HepG2 (cell line): Measurements from ENCODE around the gene PIGW. TPM values are rescaled to one million over a fixed set of nuclear protein-coding genes. Genes with fewer than 3 reads are reported as not detected.

Experiments
- ATAC-seq: fragments of 200-7000 bp; cut with Tn5 transposase; 3 replicates; pipeline ENCODE4 v1.9.1; 2020; ENCODE audit warnings: mild to moderate bottlenecking, moderate library complexity
- BruUV-seq: library from RNA; stranded (reverse); fragments of 400-500 nt; replicated peaks from 2 replicates; lab custom pipeline; 2021; lab: Mats Ljungman, UMichigan
- CTCF ChIA-PET: fragments of 300-600 bp; formaldehyde crosslinking; extraction: SDS; loops from one replicate; lab custom pipeline; 2021; ENCODE audit warnings: low total read pairs, inconsistent platforms, low intra/inter-chr PET ratio; lab: Yijun Ruan, JAX
- POLR2A ChIA-PET: fragments of 350-600 bp; sonication (Branson Sonifier 250); formaldehyde crosslinking; loops from one replicate; lab custom pipeline; 2020; ENCODE audit warnings: antibody characterized with exemption, inconsistent platforms; lab: Yijun Ruan, JAX
- DNase-seq: peaks from one replicate; pipeline ENCODE4 v3.0.0-alpha.2; 2015; ENCODE audit warnings: low spot score
- FAIRE-seq: peaks from 3 replicates; lab custom pipeline; 2011; peaks lifted over from hg19 to GRCh38; lab: Jason Lieb, UNC
- H2AFZ ChIP-seq: one replicate; pipeline ENCODE4 v1.6.1; 2011; ENCODE audit warnings: low read length, inconsistent platforms
- H3K27ac ChIP-seq: fragments of 300-600 bp; 3 replicates; pipeline ENCODE4 v1.8.0; 2011; ENCODE audit warnings: mixed run types, mild to moderate bottlenecking, mixed read lengths, low read length, inconsistent platforms; ENCODE audit not compliant: insufficient read depth; ENCODE audit errors: extremely low read length
- H3K27me3 ChIP-seq, 2 experiments: fragments of 200-600 bp in 1 of 2; 2 replicates in 1 of 2; 3 replicates in 1 of 2; pipeline versions ENCODE4 v1.6.0 to v1.8.0; 2011; ENCODE audit warnings: low read length in 2 of 2, mild to moderate bottlenecking in 2 of 2, moderate library complexity in 2 of 2, inconsistent platforms in 1 of 2; ENCODE audit not compliant: insufficient read depth in 2 of 2, control insufficient read depth in 1 of 2
- H3K36me3 ChIP-seq, 2 experiments: fragments of 200-600 bp in 1 of 2; replicated peaks in 1 of 2; 2 replicates in 1 of 2; 3 replicates in 1 of 2; pipeline versions ENCODE4 v1.5.1 to v1.8.0; 2011; ENCODE audit warnings: low read length in 2 of 2, inconsistent platforms in 1 of 2; ENCODE audit not compliant: insufficient read depth in 2 of 2, control insufficient read depth in 1 of 2
- H3K4me1 ChIP-seq: 2 replicates; pipeline ENCODE4 v1.5.1; 2012; ENCODE audit warnings: low read length, inconsistent platforms; ENCODE audit not compliant: insufficient read depth
- H3K4me2 ChIP-seq: 2 replicates; pipeline ENCODE4 v1.6.0; 2011; ENCODE audit warnings: low read depth, low read length, inconsistent platforms
- H3K4me3 ChIP-seq, 3 experiments: fragments of 200-600 bp in 1 of 3; sonication (generic), shearing (Covaris generic) in 1 of 3; replicated peaks in 1 of 3; 2 replicates each; pipeline ENCODE4 v1.5.1; 2011 to 2016; ENCODE audit warnings: low read length in 3 of 3, inconsistent platforms in 2 of 3, low read depth in 2 of 3, mild to moderate bottlenecking in 2 of 3, control low read depth in 1 of 3, mixed read lengths in 1 of 3; ENCODE audit not compliant: insufficient read depth in 1 of 3
- H3K79me2 ChIP-seq: one replicate; pipeline ENCODE4 v1.6.1; 2011; ENCODE audit warnings: low read length, inconsistent platforms; ENCODE audit not compliant: insufficient read depth
- H3K9ac ChIP-seq: 2 replicates; pipeline ENCODE4 v1.6.0; 2011; ENCODE audit warnings: mild to moderate bottlenecking, low read depth, low read length, inconsistent platforms; ENCODE audit not compliant: insufficient read depth
- H3K9me3 ChIP-seq: 2 replicates; pipeline ENCODE4 v1.5.1; 2012; ENCODE audit warnings: mild to moderate bottlenecking, low read length
- H4K20me1 ChIP-seq: 2 replicates; pipeline ENCODE4 v1.6.0; 2011; ENCODE audit warnings: inconsistent platforms, mild to moderate bottlenecking, low read length, moderate library complexity; ENCODE audit not compliant: insufficient read depth
- AGO2 ChIP-seq: fragments of 200-400 bp; formaldehyde crosslinking; optimal IDR thresholded peaks from 2 replicates; pipeline ENCODE3; 2017; ENCODE audit warnings: mild to moderate bottlenecking, low read depth, low read length, moderate library complexity
- KAT2B ChIP-seq: fragments of 150-350 bp; IDR thresholded peaks from 2 replicates; pipeline ENCODE4 v1.6.1; 2014; ENCODE audit warnings: low read depth, low read length, borderline replicate concordance
- MTA1 ChIP-seq: sonication (generic); formaldehyde crosslinking; IDR thresholded peaks from 2 replicates; pipeline ENCODE4 v1.4.0; 2020; ENCODE audit warnings: missing genetic modification reagents, mild to moderate bottlenecking, borderline replicate concordance
- SOX5 ChIP-seq: IDR thresholded peaks from 2 replicates; pipeline ENCODE4 v1.6.1; 2016; ENCODE audit warnings: borderline replicate concordance
- ZNF446 ChIP-seq: sonication (generic); formaldehyde crosslinking; IDR thresholded peaks from 2 replicates; pipeline ENCODE4 v1.5.0; 2020; ENCODE audit warnings: mild to moderate bottlenecking, missing genetic modification reagents
- WGBS: methylation state at CpG from one replicate; pipeline ENCODE4 v1.1.6; 2017; ENCODE audit warnings: low lambda C conversion rate; 5-methylcytosine and 5-hydroxymethylcytosine counted together
- in situ Hi-C: cut with HindIII; loops from 2 replicates; pipeline ENCODE4 v1.10.0; 2017; ENCODE audit warnings: low pct_unique_long_range_greater_than_20kb; ENCODE audit not compliant: extremely low pct_ligation_motif_present
- intact Hi-C: fragments of 100-400 bp; cut with micrococcal nuclease; formaldehyde crosslinking; loops from one replicate; pipeline ENCODE4 v1.10.0; 2022; ENCODE audit not compliant: unreplicated experiment
- polyA plus RNA-seq, 8 experiments: library from polyadenylated mRNA; depleted of rRNA in 3 of 8; stranded (reverse) in 7 of 8; unstranded in 1 of 8; fragments of >200 nt; fragmentation: Illumina TruSeq in 4 of 8; extraction: Trizol in 4 of 8; gene quantifications; 2 replicates each; pipeline versions ENCODE4 v1.2.1 to v1.2.3, GENCODE V29; 2011 to 2016; ENCODE audit warnings: low read depth in 4 of 8, missing spikeins in 1 of 8, mixed read lengths in 1 of 8; ENCODE audit not compliant: insufficient read depth in 1 of 8
- total RNA-seq, 5 experiments: library from RNA; depleted of rRNA; stranded (reverse); fragments of >200 nt; fragmentation: Illumina TruSeq; extraction: Trizol; gene quantifications; 2 replicates each; pipeline ENCODE4 v1.2.3, GENCODE V29; 2016; ENCODE audit warnings: low read depth in 1 of 5
- TF ChIP-seq, protein P1 (sequence below): sonication (generic); formaldehyde crosslinking; conservative IDR thresholded peaks from 2 replicates; pipeline ENCODE4 v1.4.0; 2020; ENCODE audit warnings: mild to moderate bottlenecking, missing genetic modification reagents, moderate library complexity

PIGW gene
- total and polyA plus RNA-seq, 2 of the 13 experiments (the other 11 are each of a cell fraction or from before 2014, with no cell fraction given): 9.0 to 24.0 TPM

DNA sequence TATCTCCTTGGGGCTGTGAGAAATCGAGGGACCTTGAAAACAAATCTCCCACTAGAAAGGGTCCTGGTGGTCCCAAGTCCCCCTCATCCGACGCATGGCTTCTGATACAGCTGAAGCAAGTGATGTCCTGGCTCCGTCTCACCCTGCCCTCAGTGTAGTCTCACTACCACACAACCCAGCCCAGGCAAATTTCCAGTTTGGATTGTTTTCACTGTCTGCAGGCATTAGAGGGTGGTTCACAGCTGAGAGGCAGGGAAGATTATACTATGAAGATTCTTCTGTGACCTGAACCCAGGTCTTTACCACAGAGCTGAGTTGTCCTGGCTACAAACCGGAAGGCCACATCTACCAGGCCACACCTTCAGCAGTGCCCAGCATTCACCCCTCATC, 30.6 kb upstream of the PIGW start:
- Histone ChIP-seq H3K36me3 (peaks cover 26 to 52% of the 10 kb centered on the region in 2 experiments), H2AFZ (no peak overlapping the region), H3K9ac (no peak overlapping the region), H4K20me1 (no peaks in the 10 kb centered on the region), H3K27ac (no peak overlapping the region), H3K9me3 (no peaks in the 10 kb centered on the region)
- intact Hi-C loops: no loop called here
- no peak for ATAC-seq
- CTCF ChIA-PET: no interaction called here
- DNase-seq: no peak
- TF ChIP-seq AGO2 (peak; percentile 0), KAT2B (no peak)
- TF ChIP-seq, all 625 proteins: peak for 1
- BruUV-seq: no TSS peak
- 100% methylated on average over 3 of the region's 5 CpGs for WGBS
- no peaks in the 10 kb centered on the region for H3K79me2 ChIP-seq
- no peak for FAIRE-seq
- in situ Hi-C loops: no loop called here
- no peak overlapping the region for H3K4me2 ChIP-seq
- H3K27me3 ChIP-seq: no peaks in the 10 kb centered on the region
- peaks cover 18% of the 10 kb centered on the region for H3K4me1 ChIP-seq
- POLR2A ChIA-PET: no interaction called here
- no peak overlapping the region for H3K4me3 ChIP-seq

DNA sequence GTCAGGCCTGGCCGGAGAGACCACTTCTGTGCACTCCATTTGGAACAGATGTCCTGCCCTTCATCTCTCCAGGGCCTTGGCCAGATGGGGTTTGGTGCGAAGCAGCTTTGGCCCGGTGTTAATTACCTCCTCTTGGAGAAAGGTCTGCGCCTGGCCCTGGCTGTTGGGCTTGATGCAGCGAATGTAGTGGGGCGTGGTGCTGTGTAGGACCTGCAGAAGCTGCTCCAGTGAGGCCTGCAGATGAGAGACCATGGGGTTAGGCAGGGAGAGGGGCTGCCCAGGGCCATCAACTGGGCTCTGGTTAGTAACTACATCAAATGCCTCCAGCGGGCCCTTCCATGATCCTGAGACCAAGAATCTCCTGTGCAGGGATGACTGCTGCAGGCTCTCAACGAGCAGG, 29.6 kb upstream of the PIGW start:
- TF ChIP-seq, protein P1, sequence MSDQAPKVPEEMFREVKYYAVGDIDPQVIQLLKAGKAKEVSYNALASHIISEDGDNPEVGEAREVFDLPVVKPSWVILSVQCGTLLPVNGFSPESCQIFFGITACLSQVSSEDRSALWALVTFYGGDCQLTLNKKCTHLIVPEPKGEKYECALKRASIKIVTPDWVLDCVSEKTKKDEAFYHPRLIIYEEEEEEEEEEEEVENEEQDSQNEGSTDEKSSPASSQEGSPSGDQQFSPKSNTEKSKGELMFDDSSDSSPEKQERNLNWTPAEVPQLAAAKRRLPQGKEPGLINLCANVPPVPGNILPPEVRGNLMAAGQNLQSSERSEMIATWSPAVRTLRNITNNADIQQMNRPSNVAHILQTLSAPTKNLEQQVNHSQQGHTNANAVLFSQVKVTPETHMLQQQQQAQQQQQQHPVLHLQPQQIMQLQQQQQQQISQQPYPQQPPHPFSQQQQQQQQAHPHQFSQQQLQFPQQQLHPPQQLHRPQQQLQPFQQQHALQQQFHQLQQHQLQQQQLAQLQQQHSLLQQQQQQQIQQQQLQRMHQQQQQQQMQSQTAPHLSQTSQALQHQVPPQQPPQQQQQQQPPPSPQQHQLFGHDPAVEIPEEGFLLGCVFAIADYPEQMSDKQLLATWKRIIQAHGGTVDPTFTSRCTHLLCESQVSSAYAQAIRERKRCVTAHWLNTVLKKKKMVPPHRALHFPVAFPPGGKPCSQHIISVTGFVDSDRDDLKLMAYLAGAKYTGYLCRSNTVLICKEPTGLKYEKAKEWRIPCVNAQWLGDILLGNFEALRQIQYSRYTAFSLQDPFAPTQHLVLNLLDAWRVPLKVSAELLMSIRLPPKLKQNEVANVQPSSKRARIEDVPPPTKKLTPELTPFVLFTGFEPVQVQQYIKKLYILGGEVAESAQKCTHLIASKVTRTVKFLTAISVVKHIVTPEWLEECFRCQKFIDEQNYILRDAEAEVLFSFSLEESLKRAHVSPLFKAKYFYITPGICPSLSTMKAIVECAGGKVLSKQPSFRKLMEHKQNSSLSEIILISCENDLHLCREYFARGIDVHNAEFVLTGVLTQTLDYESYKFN (CRISPR knock-in tag): no peak
- peak; percentile 33 for TF ChIP-seq AGO2
- no peak for TF ChIP-seq ZNF446
- TF ChIP-seq SOX5: no peak
- TF ChIP-seq MTA1 (CRISPR knock-in tag): no peak
- H2AFZ ChIP-seq: no peak overlapping the region
- peaks cover 26 to 56% of the 10 kb centered on the region in 2 experiments for H3K36me3 ChIP-seq
- H3K9ac ChIP-seq: no peak overlapping the region
- ATAC-seq: no peak
- no peak overlapping the region for H3K27ac ChIP-seq
- intact Hi-C loops (no loop called here), in situ Hi-C loops (no loop called here)
- no peaks in the 10 kb centered on the region for H3K79me2 ChIP-seq
- no peaks in the 10 kb centered on the region for H3K27me3 ChIP-seq
- ChIA-PET CTCF (no interaction called here), POLR2A (interaction anchor here (1.1 kb wide), 1 partner anchor 17 kb away, joined by 4 read pairs; no protein-coding TSS in a partner anchor)
- no peak overlapping the region for H3K4me2 ChIP-seq
- no peak for FAIRE-seq
- H3K9me3 ChIP-seq: no peaks in the 10 kb centered on the region
- H3K4me3 ChIP-seq: no peak overlapping the region
- WGBS: 98% methylated on average over 6 of the region's 8 CpGs
- BruUV-seq: no TSS peak
- H3K4me1 ChIP-seq: peaks cover 18% of the 10 kb centered on the region
- no peak for DNase-seq
- no peaks in the 10 kb centered on the region for H4K20me1 ChIP-seq
